ENCODE results near the gene DNAH10.

Gene DNAH10

DNA sequence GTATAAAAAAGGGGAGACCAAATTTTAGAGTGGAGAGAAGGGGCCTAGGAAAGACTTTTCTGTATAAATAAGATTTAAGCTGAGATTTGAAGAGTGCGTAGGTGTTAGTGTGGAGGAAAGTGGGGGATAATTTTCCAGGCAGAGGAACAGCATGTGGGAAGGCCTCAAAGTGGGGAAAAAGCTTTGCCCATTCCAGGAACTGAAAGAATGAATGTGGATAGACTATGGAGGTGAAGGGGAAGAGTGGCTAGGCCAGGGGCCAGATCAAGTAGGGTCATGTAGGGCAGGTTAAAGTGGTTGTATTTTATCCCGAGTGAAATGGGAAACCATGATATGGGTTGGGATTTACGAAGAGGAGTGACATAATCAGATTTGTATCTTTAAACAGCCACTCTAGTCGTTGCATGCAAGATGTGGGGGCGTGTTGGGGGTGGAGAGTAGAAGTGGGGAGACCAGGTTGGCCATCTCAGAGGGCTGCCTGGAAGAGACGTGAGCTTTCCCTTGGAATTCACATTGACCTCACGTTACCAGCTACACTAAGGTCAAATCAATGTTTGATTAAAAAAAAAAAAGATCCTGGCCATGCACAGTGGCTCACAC lies 214.2 kb downstream of the DNAH10 start:
- DNase-seq: no peak

DNA sequence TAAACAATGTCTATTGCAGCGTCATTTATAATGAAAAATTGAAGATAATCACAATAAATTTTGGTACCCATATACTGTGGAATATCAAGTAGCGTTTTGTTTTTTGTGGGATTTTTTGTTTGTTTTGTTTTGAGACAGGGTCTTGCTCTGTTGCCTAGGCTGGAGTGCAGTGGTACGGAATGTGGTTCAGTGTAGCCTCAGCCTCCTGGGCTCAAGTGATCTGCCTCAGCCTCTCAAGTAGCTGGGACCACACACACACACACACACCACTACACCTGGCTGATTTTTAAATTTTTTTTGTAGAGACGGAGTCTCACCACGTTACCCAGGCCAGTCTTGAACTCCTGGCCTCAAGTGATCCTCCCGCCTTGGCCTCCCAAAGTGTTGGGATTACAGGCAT lies 217.5 kb downstream of the DNAH10 start:
- no peak for DNase-seq

DNA sequence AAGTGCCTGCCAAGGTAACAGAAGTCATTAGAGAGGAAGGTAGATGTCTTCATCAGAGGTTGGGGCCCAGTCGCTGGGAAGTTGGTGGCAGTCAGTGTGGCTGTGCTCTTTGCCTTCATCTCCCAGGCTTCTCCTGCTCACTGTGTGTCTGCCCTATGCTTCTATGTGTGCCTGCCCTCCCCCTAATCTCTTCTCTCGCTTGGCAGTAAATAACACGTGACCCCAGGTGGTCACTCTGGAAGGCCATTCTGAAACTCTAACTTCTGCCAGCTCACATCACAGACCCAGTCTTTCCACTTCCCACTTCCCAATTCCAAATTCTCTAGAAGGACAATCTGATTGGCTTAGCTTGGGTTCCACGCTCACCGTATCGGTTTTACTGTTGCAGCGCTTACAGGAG lies 220.2 kb downstream of the DNAH10 start:
- DNase-seq: no peak

DNA sequence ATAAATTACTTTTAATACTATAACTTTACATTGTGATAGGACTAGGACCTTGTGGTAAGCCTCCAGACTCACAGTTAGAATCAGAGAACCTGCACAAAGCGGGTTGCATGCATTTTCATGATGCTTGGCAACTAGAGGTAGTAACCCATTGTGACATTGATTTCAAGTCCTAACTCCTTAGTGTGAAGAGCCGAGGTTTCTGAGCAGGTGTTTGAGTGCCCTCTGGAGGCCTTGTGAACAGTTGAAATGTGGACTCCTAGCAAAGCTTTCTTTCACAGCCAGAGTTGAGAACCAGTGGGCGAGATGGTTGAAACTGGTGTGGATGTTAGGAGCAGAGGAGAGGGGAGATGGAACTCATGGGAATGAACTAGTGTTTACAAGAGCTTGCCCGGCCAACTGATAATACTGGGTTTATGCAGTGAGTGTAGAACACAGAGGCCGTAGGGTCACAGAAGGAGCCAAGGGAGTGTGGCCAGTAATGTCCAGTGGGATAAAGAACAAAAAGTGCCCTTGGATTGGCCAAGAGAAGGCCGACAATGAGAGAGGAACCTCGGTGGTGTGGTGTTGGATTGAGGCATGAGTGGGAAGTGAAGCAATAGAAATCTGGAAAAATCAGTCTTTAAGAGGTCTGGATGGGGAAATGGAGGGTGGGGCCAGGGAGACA lies 221.9 kb downstream of the DNAH10 start:
- DNase-seq: peak; percentile 49

DNA sequence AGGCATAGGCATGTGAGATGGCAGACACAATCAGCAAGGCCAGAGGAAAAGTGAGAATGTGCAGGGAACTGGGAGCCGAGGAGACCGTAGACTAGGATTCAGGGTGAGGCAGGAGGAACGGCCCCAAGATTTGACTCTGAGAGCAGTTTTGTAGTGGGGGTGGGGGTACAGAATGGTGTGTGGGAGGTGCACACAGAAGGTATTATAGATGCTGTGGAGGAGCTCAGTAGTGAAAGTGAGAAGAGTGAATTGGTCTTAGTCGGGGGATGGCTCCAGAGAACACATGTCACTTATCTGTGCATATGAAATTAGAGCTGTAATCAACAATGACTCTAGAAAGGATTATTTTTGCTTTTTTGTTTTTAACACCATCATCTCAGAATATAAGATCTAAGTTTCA lies 222.8 kb downstream of the DNAH10 start:
- DNase-seq: no peak

Measured in COR-L47 (cell line).